Lower leg skin (tissue), 3 donors: ENCODE results near the gene CFL2.

Source experiments
- CTCF ChIP-seq, 3 donors: fragments of 450-650 bp; IDR thresholded peaks; one replicate each; pipeline ENCODE4 v1.5.1; 2016; ENCODE audit warnings: antibody characterized with exemption in 3 of 3, mild to moderate bottlenecking in 3 of 3, moderate library complexity in 2 of 3
- POLR2A ChIP-seq, 2 donors: fragments of 450-650 bp; IDR thresholded peaks; one replicate each; pipeline ENCODE4 v1.6.1; 2016 to 2017; ENCODE audit warnings: antibody characterized with exemption in 2 of 2, mild to moderate bottlenecking in 1 of 2, moderate library complexity in 1 of 2

- no peak for TF ChIP-seq CTCF (IDR thresholded peaks at IDR 0.05)
- no peak for TF ChIP-seq POLR2A (IDR thresholded peaks at IDR 0.05)
These were observed 36.1 kb downstream of the CFL2 start for GRCh38 chr14:34678306-34678705.
